Neuronal stem cell (in vitro differentiated cells): ENCODE data around the gene ZNF396.

ENCODE experiments used
- DNase-seq: peaks from one replicate; pipeline ENCODE4 v3.0.0-alpha.2; 2013; ENCODE audit warnings: low spot score
- H2AFZ ChIP-seq: one replicate; pipeline ENCODE4 v1.6.1; 2013; ENCODE audit warnings: mild to moderate bottlenecking, low read length, inconsistent platforms
- H2AK5ac ChIP-seq: 2 replicates; pipeline ENCODE4 v1.6.1; 2013; ENCODE audit warnings: low read depth, mild to moderate bottlenecking, inconsistent platforms, low read length, moderate library complexity, mixed read lengths
- H2BK120ac ChIP-seq: 2 replicates; pipeline ENCODE4 v1.6.1; 2013; ENCODE audit warnings: low read depth, mild to moderate bottlenecking, inconsistent platforms, low read length, moderate library complexity, mixed read lengths
- H2BK12ac ChIP-seq: one replicate; pipeline ENCODE4 v1.6.1; 2013; ENCODE audit warnings: low read length, inconsistent platforms
- H2BK15ac ChIP-seq: 2 replicates; pipeline ENCODE4 v1.6.1; 2013; ENCODE audit warnings: mild to moderate bottlenecking, low read length, inconsistent platforms, mixed read lengths
- H2BK5ac ChIP-seq: one replicate; pipeline ENCODE4 v1.6.1; 2013; ENCODE audit warnings: inconsistent platforms, mild to moderate bottlenecking, low read length, moderate library complexity
- H3K14ac ChIP-seq: one replicate; pipeline ENCODE4 v1.6.1; 2013; ENCODE audit warnings: low read length, inconsistent platforms
- H3K18ac ChIP-seq: 2 replicates; pipeline ENCODE4 v1.6.1; 2013; ENCODE audit warnings: low read length, inconsistent platforms
- H3K23ac ChIP-seq: 2 replicates; pipeline ENCODE4 v1.6.1; 2013; ENCODE audit warnings: low read depth, mild to moderate bottlenecking, mixed read lengths, low read length, inconsistent platforms; ENCODE audit not compliant: poor library complexity
- H3K27ac ChIP-seq: replicated peaks from 3 replicates; pipeline ENCODE4 v1.5.1; 2013; ENCODE audit warnings: low read length, inconsistent platforms
- H3K27me3 ChIP-seq, 3 experiments: 2 replicates each; pipeline ENCODE4 v1.6.1; 2013; ENCODE audit warnings: low read length in 3 of 3, mild to moderate bottlenecking in 2 of 3, inconsistent platforms in 1 of 3, low read depth in 1 of 3, mixed read lengths in 1 of 3, moderate library complexity in 1 of 3; ENCODE audit not compliant: control insufficient read depth in 3 of 3, insufficient read depth in 3 of 3
- H3K36me3 ChIP-seq, 2 donors: replicated peaks in 1 of 2; 2 replicates each; pipeline ENCODE4 v1.6.1; 2013; ENCODE audit warnings: low read length in 2 of 2; ENCODE audit not compliant: control insufficient read depth in 2 of 2, insufficient read depth in 2 of 2
- H3K4ac ChIP-seq: 2 replicates; pipeline ENCODE4 v1.6.1; 2013; ENCODE audit warnings: inconsistent platforms, mild to moderate bottlenecking, low read length, moderate library complexity
- H3K4me1 ChIP-seq, 2 donors: 1 replicate in 1 of 2; 2 replicates in 1 of 2; pipeline ENCODE4 v1.6.1; 2013; ENCODE audit warnings: low read length in 2 of 2, low read depth in 1 of 2; ENCODE audit not compliant: control insufficient read depth in 2 of 2, insufficient read depth in 1 of 2
- H3K4me2 ChIP-seq: one replicate; pipeline ENCODE4 v1.6.1; 2013; ENCODE audit warnings: mild to moderate bottlenecking, low read length, inconsistent platforms; ENCODE audit not compliant: insufficient read depth, poor library complexity, severe bottlenecking
- H3K4me3 ChIP-seq, 2 donors: 2 replicates each; pipeline ENCODE4 v1.5.1; 2013; ENCODE audit warnings: low read length in 2 of 2, mild to moderate bottlenecking in 2 of 2, inconsistent platforms in 1 of 2, moderate library complexity in 1 of 2
- H3K79me1 ChIP-seq: one replicate; pipeline ENCODE4 v1.6.1; 2013; ENCODE audit warnings: low read depth, mild to moderate bottlenecking, inconsistent platforms, low read length, moderate library complexity
- H3K9ac ChIP-seq: one replicate; pipeline ENCODE4 v1.6.1; 2013; ENCODE audit warnings: mild to moderate bottlenecking, low read depth, low read length, inconsistent platforms; ENCODE audit not compliant: poor library complexity
- H3K9me3 ChIP-seq, 2 donors: replicated peaks in 1 of 2; 2 replicates each; pipeline versions ENCODE3 to v1.6.1; 2013; ENCODE audit warnings: low read length in 2 of 2, mild to moderate bottlenecking in 2 of 2, inconsistent platforms in 1 of 2, low read depth in 1 of 2, mixed read lengths in 1 of 2, moderate library complexity in 1 of 2; ENCODE audit not compliant: control insufficient read depth in 2 of 2, insufficient read depth in 1 of 2
- H4K8ac ChIP-seq: one replicate; pipeline ENCODE4 v1.6.1; 2013; ENCODE audit warnings: low read depth, mild to moderate bottlenecking, inconsistent platforms, low read length, moderate library complexity
- H4K91ac ChIP-seq: one replicate; pipeline ENCODE4 v1.6.1; 2013; ENCODE audit warnings: low read length, low read depth, mild to moderate bottlenecking, inconsistent platforms; ENCODE audit not compliant: poor library complexity
- WGBS, 2 donors: extraction: QIAGEN DNeasy Blood & Tissue Kit; methylation state at CpG; one replicate each; pipeline ENCODE4 v1.1.7; 2013; ENCODE audit warnings: missing lambda C conversion rate in 2 of 2, mixed read lengths in 1 of 2; ENCODE audit not compliant: insufficient read length in 2 of 2, insufficient replicate concordance in 1 of 2; ENCODE audit errors: extremely low coverage in 2 of 2; 5-methylcytosine and 5-hydroxymethylcytosine counted together

Gene ZNF396

DNA sequence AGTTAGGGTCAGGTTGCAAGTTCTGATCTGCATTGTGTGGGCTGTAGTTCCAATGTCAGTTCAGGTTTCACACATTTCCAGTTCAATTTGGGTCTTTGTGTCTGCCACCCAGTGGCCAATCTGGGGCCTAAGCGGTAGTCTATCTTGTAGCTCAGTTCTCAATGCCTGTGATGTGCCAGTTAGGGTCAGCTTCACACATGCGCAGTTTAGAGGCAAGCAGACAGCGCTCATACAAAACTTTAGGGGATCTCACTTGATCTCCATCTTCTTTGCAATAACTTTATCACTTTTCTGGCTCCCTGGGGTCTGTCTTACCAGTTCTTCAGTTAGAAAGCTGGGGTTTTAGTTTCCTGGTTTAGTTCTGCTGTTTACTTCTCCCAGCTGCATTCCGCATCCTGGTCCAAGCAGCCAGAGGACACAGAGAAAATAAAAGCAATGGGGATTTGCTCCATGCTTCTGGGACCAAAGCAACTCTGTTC is 22.0 kb downstream of the ZNF396 start:
- H3K4me2 ChIP-seq: no peak overlapping the region
- H2AK5ac ChIP-seq: no peak overlapping the region
- no CpG with 5 or more reads among the region's 4 CpGs for WGBS, 2 donors
- H3K4ac ChIP-seq: no peak overlapping the region
- peak overlapping the region; percentile 84 for H2AFZ ChIP-seq
- H3K27ac ChIP-seq: no peak overlapping the region
- no peaks in the 10 kb centered on the region for H3K4me1 ChIP-seq
- no peak overlapping the region for H4K8ac ChIP-seq
- H3K23ac ChIP-seq: no peak overlapping the region
- no peaks in the 10 kb centered on the region for H3K27me3 ChIP-seq
- H3K79me1 ChIP-seq: no peaks in the 10 kb centered on the region
- peak overlapping the region in 1 of 2 donors; percentile 40 for H3K4me3 ChIP-seq
- no peak overlapping the region for H3K18ac ChIP-seq
- H3K36me3 ChIP-seq: no peaks in the 10 kb centered on the region
- H2BK15ac ChIP-seq: no peak overlapping the region
- DNase-seq: peak; percentile 58
- no peak overlapping the region for H2BK120ac ChIP-seq
- H3K14ac ChIP-seq: no peak overlapping the region
- no peak overlapping the region for H4K91ac ChIP-seq
- H3K9me3 ChIP-seq: peaks cover 7 to 17% of the 10 kb centered on the region in 2 donors
- no peak overlapping the region for H2BK5ac ChIP-seq
- H2BK12ac ChIP-seq: no peak overlapping the region
- no peak overlapping the region for H3K9ac ChIP-seq

DNA sequence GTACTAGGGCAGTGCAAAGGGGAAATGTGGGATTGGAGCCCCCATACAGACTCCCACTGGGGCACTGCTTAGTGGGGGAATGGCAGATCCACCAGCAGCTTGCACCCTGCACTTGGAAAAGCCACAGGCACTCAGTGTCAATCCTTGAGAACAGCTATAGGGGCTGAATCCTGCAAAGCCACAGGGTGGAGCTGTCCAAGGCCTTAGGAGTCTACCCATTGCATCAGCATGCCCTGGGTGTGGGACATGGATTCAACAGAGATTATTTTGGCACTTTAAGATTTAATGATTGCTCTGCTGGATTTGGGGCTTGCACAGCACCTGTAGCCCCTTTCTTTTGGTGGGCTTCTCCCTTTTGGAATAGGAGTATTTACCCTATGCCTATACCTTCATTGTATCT is 24.4 kb downstream of the ZNF396 start:
- Histone ChIP-seq H4K8ac (no peak overlapping the region), H2AK5ac (no peak overlapping the region), H3K79me1 (no peaks in the 10 kb centered on the region), H2BK120ac (no peak overlapping the region), H3K14ac (no peak overlapping the region), H2BK12ac (no peak overlapping the region), H3K4me3 (no peak overlapping the region), H3K4ac (no peak overlapping the region), H3K23ac (no peak overlapping the region), H3K27me3 (no peaks in the 10 kb centered on the region), H3K18ac (no peak overlapping the region), H3K4me2 (no peak overlapping the region), H4K91ac (no peak overlapping the region), H2BK15ac (no peak overlapping the region), H2BK5ac (no peak overlapping the region), H3K4me1 (no peaks in the 10 kb centered on the region), H3K9ac (no peak overlapping the region), H3K36me3 (no peaks in the 10 kb centered on the region), H2AFZ (no peak overlapping the region), H3K27ac (no peak overlapping the region), H3K9me3 (peaks cover 7 to 17% of the 10 kb centered on the region in 2 donors)
- no peak for DNase-seq

- H3K27me3 ChIP-seq: no peaks in the 10 kb centered on the region
- H3K4me1 ChIP-seq: no peaks in the 10 kb centered on the region
- no peak overlapping the region for H4K8ac ChIP-seq
- no peaks in the 10 kb centered on the region for H3K36me3 ChIP-seq
- no peak overlapping the region for H3K27ac ChIP-seq
- no peak overlapping the region for H2BK12ac ChIP-seq
- no peak overlapping the region for H2BK120ac ChIP-seq
- no peak overlapping the region for H3K9ac ChIP-seq
- no peak overlapping the region for H3K14ac ChIP-seq
- no peak overlapping the region for H4K91ac ChIP-seq
- H3K23ac ChIP-seq: no peak overlapping the region
- H3K9me3 ChIP-seq: peaks cover 7 to 17% of the 10 kb centered on the region in 2 donors
- no peak overlapping the region for H2BK15ac ChIP-seq
- no peak overlapping the region for H3K4me3 ChIP-seq
- no peaks in the 10 kb centered on the region for H3K79me1 ChIP-seq
- H3K18ac ChIP-seq: no peak overlapping the region
- no peak for DNase-seq
- H3K4me2 ChIP-seq: no peak overlapping the region
- H3K4ac ChIP-seq: no peak overlapping the region
- no peak overlapping the region for H2AK5ac ChIP-seq
- no peak overlapping the region for H2AFZ ChIP-seq
- H2BK5ac ChIP-seq: no peak overlapping the region
- no CpG with 5 or more reads among the region's 2 CpGs for WGBS, 2 donors
Measured at GRCh38 chr18:35352283-35352682, 24.9 kb downstream of the ZNF396 start.

DNA sequence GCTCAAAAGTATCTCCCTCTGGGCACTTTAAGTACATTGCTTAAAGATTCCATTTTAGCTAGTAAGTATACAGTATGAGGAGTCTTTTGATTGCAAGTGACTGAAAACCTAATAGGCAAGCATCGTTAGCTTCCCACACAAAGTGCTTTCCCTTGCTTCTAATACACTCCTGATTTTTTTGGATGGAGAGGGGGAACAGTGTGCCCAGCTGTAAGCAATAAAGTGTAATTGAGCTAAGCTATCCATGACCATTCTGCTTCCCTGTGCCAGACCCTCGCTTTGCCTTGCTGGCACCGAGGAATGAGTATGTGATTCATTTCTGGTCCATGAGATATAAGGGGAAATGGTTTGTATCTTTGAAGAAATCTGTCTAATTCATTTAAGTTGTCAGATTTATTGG is 29.1 kb downstream of the ZNF396 start:
- WGBS, 2 donors: no CpG with 5 or more reads among the region's 3 CpGs
- Histone ChIP-seq H3K23ac (no peak overlapping the region), H3K4ac (no peak overlapping the region), H3K36me3 (no peaks in the 10 kb centered on the region), H2AK5ac (no peak overlapping the region), H3K27me3 (no peaks in the 10 kb centered on the region), H2BK120ac (no peak overlapping the region), H3K14ac (no peak overlapping the region), H3K4me1 (peaks cover 4 to 13% of the 10 kb centered on the region in 2 donors), H3K4me3 (no peak overlapping the region), H4K8ac (no peak overlapping the region), H3K9me3 (peaks cover 6 to 15% of the 10 kb centered on the region in 2 donors), H3K4me2 (no peak overlapping the region), H3K27ac (no peak overlapping the region), H2AFZ (no peak overlapping the region), H3K79me1 (peaks cover 6% of the 10 kb centered on the region), H3K9ac (no peak overlapping the region), H4K91ac (no peak overlapping the region), H2BK15ac (no peak overlapping the region), H2BK5ac (no peak overlapping the region), H3K18ac (no peak overlapping the region), H2BK12ac (no peak overlapping the region)
- DNase-seq: no peak
